ENCODE results near the gene ANKS1A.

ANKS1A gene

GRCh38 chr6:35026434-35027222, 137.6 kb downstream of the ANKS1A start (continued):
- TF ChIP-seq PRDM1 (tag by site-specific recombination; IDR thresholded peaks at IDR 0.05), result peak; percentile 66
- TF ChIP-seq, protein P1, sequence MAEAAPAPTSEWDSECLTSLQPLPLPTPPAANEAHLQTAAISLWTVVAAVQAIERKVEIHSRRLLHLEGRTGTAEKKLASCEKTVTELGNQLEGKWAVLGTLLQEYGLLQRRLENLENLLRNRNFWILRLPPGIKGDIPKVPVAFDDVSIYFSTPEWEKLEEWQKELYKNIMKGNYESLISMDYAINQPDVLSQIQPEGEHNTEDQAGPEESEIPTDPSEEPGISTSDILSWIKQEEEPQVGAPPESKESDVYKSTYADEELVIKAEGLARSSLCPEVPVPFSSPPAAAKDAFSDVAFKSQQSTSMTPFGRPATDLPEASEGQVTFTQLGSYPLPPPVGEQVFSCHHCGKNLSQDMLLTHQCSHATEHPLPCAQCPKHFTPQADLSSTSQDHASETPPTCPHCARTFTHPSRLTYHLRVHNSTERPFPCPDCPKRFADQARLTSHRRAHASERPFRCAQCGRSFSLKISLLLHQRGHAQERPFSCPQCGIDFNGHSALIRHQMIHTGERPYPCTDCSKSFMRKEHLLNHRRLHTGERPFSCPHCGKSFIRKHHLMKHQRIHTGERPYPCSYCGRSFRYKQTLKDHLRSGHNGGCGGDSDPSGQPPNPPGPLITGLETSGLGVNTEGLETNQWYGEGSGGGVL (tag by site-specific recombination; IDR thresholded peaks at IDR 0.05), result no peak
- no peak for TF ChIP-seq ZFP69B (tag by site-specific recombination; IDR thresholded peaks at IDR 0.05)
- no peak for TF ChIP-seq ZNF248 (tag by site-specific recombination; IDR thresholded peaks at IDR 0.05)
- TF ChIP-seq KLF10 (tag by site-specific recombination; IDR thresholded peaks at IDR 0.05), result no peak
- no peak for TF ChIP-seq SALL2 (tag by site-specific recombination; IDR thresholded peaks at IDR 0.05; ENCODE audit: borderline replicate concordance)
- no peak for TF ChIP-seq ZNF16 (tag by site-specific recombination; IDR thresholded peaks at IDR 0.05; ENCODE audit: low read depth)

DNA sequence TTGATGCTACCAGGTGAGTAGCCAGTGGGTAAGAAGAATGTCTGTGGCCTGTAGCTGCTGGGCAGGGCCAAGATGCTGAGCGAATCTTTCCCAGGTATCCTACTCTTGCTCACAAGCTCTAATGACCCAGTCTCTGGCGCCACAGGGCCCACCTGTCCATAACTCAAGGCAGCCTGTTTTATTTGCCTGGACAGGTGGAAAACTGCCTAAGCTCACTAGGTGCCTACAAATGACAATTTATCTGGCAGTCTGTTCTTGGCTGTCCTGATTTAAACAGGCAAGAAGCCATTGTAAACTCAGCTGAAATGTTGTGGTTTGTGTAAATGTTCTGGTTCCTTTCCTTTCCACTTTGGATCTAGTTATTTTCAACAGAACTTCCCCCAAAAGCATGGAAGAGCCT, 138.8 kb downstream of the ANKS1A start:
- Histone ChIP-seq H3K27ac (ENCODE audit: extremely low read depth, low read depth, low read length) (no peak overlapping the region), H3K4me1 (ENCODE audit: control insufficient read depth, insufficient read depth, low read length) (peaks cover 8% of the 10 kb centered on the region; the same call in 1 of the 2 replicates), H3K4me3 (ENCODE audit: low read depth, low read length) (no peak overlapping the region), H3K36me3 (ENCODE audit: control insufficient read depth in 2 of 2, insufficient read depth in 1 of 2, low read length in 2 of 2) (peaks cover 0 to 9% of the 10 kb centered on the region in 2 experiments; a peak in 1 of 3 replicates), H3K9me3 (ENCODE audit: control insufficient read depth, insufficient read depth, low read depth, low read length) (no peaks in the 10 kb centered on the region)
- ChIA-PET CTCF (interaction anchor here (0.6 to 1.8 kb wide), 4 partner anchors 41 to 133 kb away, joined by 3 to 7 read pairs (median 4); no protein-coding TSS in a partner anchor), POLR2A (no interaction called here)
- TF ChIP-seq GLIS1 (tag by site-specific recombination; IDR thresholded peaks at IDR 0.05) (no peak), ZSCAN16 (tag by site-specific recombination; IDR thresholded peaks at IDR 0.05) (no peak), ZNF114 (tag by site-specific recombination; IDR thresholded peaks at IDR 0.05) (no peak), HOXA7 (CRISPR knock-in tag; IDR thresholded peaks at IDR 0.05; ENCODE audit: borderline replicate concordance) (no peak), ZBTB20 (tag by site-specific recombination; IDR thresholded peaks at IDR 0.05) (no peak), ZNF514 (tag by site-specific recombination; IDR thresholded peaks at IDR 0.05) (no peak), ZNF660 (tag by site-specific recombination; IDR thresholded peaks at IDR 0.05) (no peak), BCL6B (tag by site-specific recombination; IDR thresholded peaks at IDR 0.05) (no peak), ZNF24 (tag by site-specific recombination; IDR thresholded peaks at IDR 0.05) (no peak), ZNF174 (tag by site-specific recombination; IDR thresholded peaks at IDR 0.05) (no peak), ZNF596 (tag by site-specific recombination; IDR thresholded peaks at IDR 0.05) (no peak), KLF1 (tag by site-specific recombination; IDR thresholded peaks at IDR 0.05) (no peak), ZNF639 (tag by site-specific recombination; IDR thresholded peaks at IDR 0.05) (no peak)

All from HEK293 (cell line).